Esophagus muscularis mucosa (tissue), 4 donors: ENCODE measurements around the gene NPIPB6.

Source experiments
- CTCF ChIP-seq, 3 experiments: fragments of 200-600 bp in 2 of 3; fragments of 450-650 bp in 1 of 3; sonication (generic) in 2 of 3; IDR thresholded peaks; one replicate each; pipeline ENCODE4 v1.5.1; 2017 to 2019; ENCODE audit warnings: antibody characterized with exemption in 3 of 3, mild to moderate bottlenecking in 2 of 3, moderate library complexity in 1 of 3
- EP300 ChIP-seq: sonication (generic); formaldehyde crosslinking; IDR thresholded peaks from one replicate; pipeline ENCODE4 v1.6.1; 2017; ENCODE audit warnings: antibody characterized with exemption
- POLR2A ChIP-seq: fragments of 450-650 bp; IDR thresholded peaks from one replicate; pipeline ENCODE4 v1.6.1; 2017; ENCODE audit warnings: antibody characterized with exemption, moderate library complexity, mild to moderate bottlenecking, low read depth

GRCh38 chr16:28310796-28311195 is 52.5 kb downstream of the NPIPB6 start:
- TF ChIP-seq CTCF (IDR thresholded peaks at IDR 0.05) (no peak), POLR2A (no peak), EP300 (no peak)
